AG04449 (cell line): Measurements from ENCODE around the gene CTRB1.

Experiments used
- CTCF ChIA-PET: fragments of 350-600 bp; formaldehyde crosslinking; extraction: SDS; loops from one replicate; lab custom pipeline; 2021; ENCODE audit warnings: antibody characterized with exemption; lab: Yijun Ruan, JAX
- POLR2A ChIA-PET: fragments of 400-600, 350-600 bp; formaldehyde crosslinking; extraction: SDS; loops from one replicate; lab custom pipeline; 2020; ENCODE audit warnings: antibody characterized with exemption, inconsistent platforms; lab: Yijun Ruan, JAX
- DNase-seq: peaks from one replicate; pipeline ENCODE4 v3.0.0-alpha.2; 2010; ENCODE audit warnings: low read depth, low spot score
- H3K4me3 ChIP-seq: 2 replicates; pipeline ENCODE4 v1.5.1; 2011; ENCODE audit warnings: low read depth, mild to moderate bottlenecking, control low read depth, low read length
- TF ChIP-seq, protein P1 (sequence below): IDR thresholded peaks from one replicate; pipeline ENCODE4 v1.5.1; 2011; ENCODE audit warnings: mild to moderate bottlenecking, moderate library complexity, low read length, control low read depth, inconsistent platforms; ENCODE audit not compliant: insufficient read depth; ENCODE audit errors: missing control alignments

CTRB1 gene

DNA sequence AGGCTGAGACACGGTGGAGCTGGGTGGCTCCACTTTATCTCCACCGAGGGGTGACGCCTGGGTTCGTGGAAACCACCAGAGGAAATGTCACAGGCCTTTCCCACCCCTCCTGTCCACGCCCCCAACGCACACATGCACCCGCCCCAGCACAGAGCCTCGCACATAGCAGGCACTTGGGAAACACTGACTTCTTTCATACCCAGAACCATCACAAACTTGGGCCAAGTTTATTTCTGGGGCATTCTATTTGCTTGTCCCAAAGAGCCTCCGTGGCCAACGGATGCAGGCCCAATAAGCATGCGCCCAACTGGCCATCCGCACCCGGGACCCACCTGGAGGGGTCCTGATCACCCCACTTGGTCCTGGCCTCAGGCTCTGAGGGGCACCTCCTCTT is 29.4 kb downstream of the CTRB1 start:
- CTCF ChIA-PET, result interaction anchor here (0.6 to 1.6 kb wide), 3 partner anchors 15 to 137 kb away, joined by 3 to 4 read pairs (median 4); no protein-coding TSS in a partner anchor
- POLR2A ChIA-PET, result no interaction called here
- no peak for DNase-seq
- H3K4me3 ChIP-seq, result peak overlapping the region; percentile 84
- TF ChIP-seq, protein P1, sequence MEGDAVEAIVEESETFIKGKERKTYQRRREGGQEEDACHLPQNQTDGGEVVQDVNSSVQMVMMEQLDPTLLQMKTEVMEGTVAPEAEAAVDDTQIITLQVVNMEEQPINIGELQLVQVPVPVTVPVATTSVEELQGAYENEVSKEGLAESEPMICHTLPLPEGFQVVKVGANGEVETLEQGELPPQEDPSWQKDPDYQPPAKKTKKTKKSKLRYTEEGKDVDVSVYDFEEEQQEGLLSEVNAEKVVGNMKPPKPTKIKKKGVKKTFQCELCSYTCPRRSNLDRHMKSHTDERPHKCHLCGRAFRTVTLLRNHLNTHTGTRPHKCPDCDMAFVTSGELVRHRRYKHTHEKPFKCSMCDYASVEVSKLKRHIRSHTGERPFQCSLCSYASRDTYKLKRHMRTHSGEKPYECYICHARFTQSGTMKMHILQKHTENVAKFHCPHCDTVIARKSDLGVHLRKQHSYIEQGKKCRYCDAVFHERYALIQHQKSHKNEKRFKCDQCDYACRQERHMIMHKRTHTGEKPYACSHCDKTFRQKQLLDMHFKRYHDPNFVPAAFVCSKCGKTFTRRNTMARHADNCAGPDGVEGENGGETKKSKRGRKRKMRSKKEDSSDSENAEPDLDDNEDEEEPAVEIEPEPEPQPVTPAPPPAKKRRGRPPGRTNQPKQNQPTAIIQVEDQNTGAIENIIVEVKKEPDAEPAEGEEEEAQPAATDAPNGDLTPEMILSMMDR, result no peak

DNA sequence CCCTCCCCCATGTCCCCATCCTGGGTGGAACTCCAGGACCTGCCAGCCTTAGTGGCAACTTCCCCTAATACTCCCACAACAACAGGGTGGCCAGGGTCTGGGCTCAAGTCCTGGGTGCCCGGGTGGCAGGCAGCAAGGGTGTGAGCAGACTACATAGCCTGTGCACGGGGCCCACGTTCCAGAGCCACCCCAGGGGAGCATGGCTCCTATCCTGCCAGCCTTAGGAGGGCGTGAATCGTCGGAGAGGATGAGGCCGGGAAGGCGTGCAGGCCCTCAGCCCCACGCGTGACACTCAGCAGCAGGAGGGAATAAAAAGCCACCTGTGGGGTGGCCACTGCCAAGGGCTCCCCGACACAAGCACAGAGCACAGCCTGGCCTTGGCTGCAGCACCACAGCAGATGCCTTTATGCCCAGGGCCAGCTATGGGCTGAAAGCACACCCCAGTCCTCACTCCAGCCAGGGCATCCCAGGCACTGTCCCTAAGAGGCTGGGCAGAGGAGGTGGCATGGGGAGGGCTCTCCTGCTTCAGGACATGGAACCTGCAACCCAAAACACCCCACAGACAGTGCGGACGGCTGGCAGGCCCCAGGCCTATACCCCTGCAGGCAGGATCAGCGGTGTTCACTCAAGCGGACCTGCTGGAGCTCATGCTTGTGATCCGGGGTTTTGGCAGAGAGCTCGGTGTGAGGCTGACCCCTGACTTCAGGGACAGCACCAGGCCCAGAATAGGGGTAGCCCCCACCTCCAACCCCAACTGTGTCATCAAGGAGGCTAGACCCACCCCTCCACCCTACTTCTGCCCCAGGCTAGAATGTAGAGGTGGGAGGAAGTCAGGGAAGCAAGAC is 30.0 kb downstream of the CTRB1 start:
- no peak for DNase-seq
- CTCF ChIA-PET, result interaction anchor here (0.9 to 2.4 kb wide), 7 partner anchors 9 to 216 kb away, joined by 4 to 15 read pairs (median 5); partner anchors contain the start of gene TMEM170A
- peak overlapping the region; percentile 84 for H3K4me3 ChIP-seq
- POLR2A ChIA-PET, result no interaction called here
- TF ChIP-seq, protein P1, result no peak

GRCh38 chr16:75249441-75249840 is 30.7 kb downstream of the CTRB1 start:
- TF ChIP-seq, protein P1, result no peak
- ChIA-PET POLR2A (interaction anchor here (0.5 to 0.8 kb wide), 2 partner anchors 10 to 136 kb away, joined by 3 read pairs; no protein-coding TSS in a partner anchor), CTCF (interaction anchor here (1.6 to 2.4 kb wide), 6 partner anchors 10 to 215 kb away, joined by 4 to 15 read pairs (median 5); partner anchors contain the start of gene TMEM170A)
- no peak for DNase-seq
- peak overlapping the region; percentile 84 for H3K4me3 ChIP-seq

- no peak for DNase-seq
- ChIA-PET POLR2A (interaction anchor here (0.5 to 1.1 kb wide), 7 partner anchors 11 to 268 kb away, joined by 3 to 4 read pairs (median 3); partner anchors contain the start of gene CFDP1), CTCF (interaction anchor here (0.6 to 2.4 kb wide), 9 partner anchors 10 to 215 kb away, joined by 3 to 15 read pairs (median 5); partner anchors contain the start of gene TMEM170A)
- TF ChIP-seq, protein P1, result no peak
- peak overlapping the region; percentile 84 for H3K4me3 ChIP-seq
Observed at GRCh38 chr16:75250089-75250808, 31.5 kb downstream of the CTRB1 start.

DNA sequence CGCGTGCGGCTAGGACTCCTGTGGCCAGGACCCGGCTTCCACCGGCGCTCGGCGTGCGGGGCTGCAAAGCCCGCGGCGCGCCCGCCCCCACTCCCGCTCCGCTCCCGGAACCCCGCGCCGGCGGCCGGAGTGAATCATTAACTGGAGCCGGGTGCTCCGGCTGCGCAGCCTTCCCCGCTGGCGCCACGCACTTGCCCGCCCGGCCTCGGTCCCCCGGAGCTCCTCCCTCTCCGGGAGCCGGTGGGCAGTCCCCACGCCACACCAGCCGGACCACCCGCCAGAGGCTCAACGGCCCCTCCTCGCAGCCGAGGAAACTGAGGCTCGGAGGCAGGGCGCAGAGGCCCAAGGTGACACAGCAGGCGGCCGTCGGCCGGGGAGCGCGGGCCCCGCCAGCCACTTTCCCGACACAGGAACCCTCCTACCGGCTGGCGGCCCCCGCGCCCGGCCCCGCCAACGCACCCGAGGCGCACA is 32.1 kb downstream of the CTRB1 start:
- POLR2A ChIA-PET, result interaction anchor here (0.6 to 1.1 kb wide), 5 partner anchors 16 to 267 kb away, joined by 3 to 4 read pairs (median 3); partner anchors contain the start of gene CFDP1
- H3K4me3 ChIP-seq, result peak overlapping the region; percentile 84
- CTCF ChIA-PET, result interaction anchor here (0.6 to 2.4 kb wide), 8 partner anchors 9 to 153 kb away, joined by 3 to 15 read pairs (median 5); no protein-coding TSS in a partner anchor
- no peak for DNase-seq
- TF ChIP-seq, protein P1, result no peak
